Activated CD8-positive, alpha-beta T cell treated with anti-CD3 and anti-CD28 coated beads, Interleukin-2, amount 10 ng/mL, durations not matched to agents 7 days and 5 days (primary cell): Measurements from ENCODE around the gene PLPP1. TPM values are rescaled to one million over a fixed set of nuclear protein-coding genes. Genes with fewer than 3 reads are reported as not detected.
"Not testable (repeated sequence)": the region's sequence is repeated elsewhere in the genome, so short reads cannot be mapped to it uniquely, and the experiment has no call there.

Experiments used
- ATAC-seq: fragments of 150-1000 bp; cut with Tn5 transposase; one replicate; pipeline ENCODE4 v1.10.0; 2021; ENCODE audit warnings: moderate library complexity
- CTCF ChIA-PET: fragments of 350-600 bp; sonication (Branson Sonifier 250); formaldehyde crosslinking; loops from one replicate; lab custom pipeline; 2021; ENCODE audit warnings: antibody characterized with exemption; lab: Charles Lee
- POLR2A ChIA-PET: fragments of 350-600 bp; sonication (Branson Sonifier 250); formaldehyde crosslinking; loops from one replicate; lab custom pipeline; 2021; ENCODE audit warnings: antibody characterized with exemption; lab: Charles Lee
- DNase-seq: peaks from one replicate; pipeline ENCODE4 v3.0.0-alpha.2; 2020
- H3K27ac Mint-ChIP-seq: one replicate; pipeline ENCODE4 v1.8.0; 2021; ENCODE audit warnings: mild to moderate bottlenecking, mixed read lengths
- H3K27me3 Mint-ChIP-seq: one replicate; pipeline ENCODE4 v1.8.0; 2021; ENCODE audit warnings: low read depth, mixed read lengths
- H3K36me3 Mint-ChIP-seq: one replicate; pipeline ENCODE4 v1.8.0; 2021; ENCODE audit warnings: low read depth, mixed read lengths
- H3K4me1 Mint-ChIP-seq: one replicate; pipeline ENCODE4 v1.8.0; 2021; ENCODE audit warnings: low read depth, mixed read lengths
- H3K4me3 Mint-ChIP-seq: one replicate; pipeline ENCODE4 v1.8.0; 2021; ENCODE audit warnings: mild to moderate bottlenecking, mixed read lengths
- H3K9me3 Mint-ChIP-seq: one replicate; pipeline ENCODE4 v1.8.0; 2022; ENCODE audit warnings: mixed read lengths; ENCODE audit not compliant: insufficient read depth
- total RNA-seq, 2 experiments: library from RNA; stranded (reverse); gene quantifications; one replicate each; pipeline ENCODE4 v1.2.3, GENCODE V29; 2021

PLPP1 gene
- total RNA-seq, 2 experiments from 2014 or later: 27.0 to 27.2 TPM

DNA sequence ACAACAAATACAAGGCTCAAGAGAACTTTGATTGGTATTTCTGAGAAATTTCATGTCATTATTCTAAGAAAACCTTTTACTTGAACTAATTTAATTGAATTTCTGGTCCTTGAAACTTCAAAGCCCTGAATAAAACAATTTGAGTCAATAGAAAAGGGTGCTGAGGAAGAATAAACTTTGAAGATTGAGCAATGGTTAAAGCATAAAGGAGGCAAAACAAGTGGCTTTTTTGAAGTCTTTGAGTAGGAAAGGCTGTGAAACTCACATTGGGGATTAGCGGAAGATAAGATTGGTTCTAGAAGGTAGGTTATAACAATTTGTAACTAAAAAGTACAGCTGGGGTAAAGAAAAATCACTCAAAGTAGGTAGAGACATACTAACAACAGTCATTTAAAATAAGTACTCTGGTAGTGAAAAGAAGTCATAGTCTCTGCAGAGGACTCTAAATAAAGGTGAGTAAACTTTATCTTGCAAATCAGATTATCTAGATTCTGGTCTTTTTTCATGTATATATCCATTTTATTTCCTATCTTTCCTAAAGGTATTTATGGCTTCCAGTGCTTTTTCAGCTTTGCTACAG lies 6.4 kb upstream of the PLPP1 start:
- Mint-ChIP-seq H3K4me3 (peak overlapping the region; percentile 61), H3K27me3 (no peaks in the 10 kb centered on the region), H3K4me1 (peaks cover 48% of the 10 kb centered on the region), H3K9me3 (no peaks in the 10 kb centered on the region), H3K27ac (peak overlapping the region; percentile 88), H3K36me3 (no peaks in the 10 kb centered on the region)
- CTCF ChIA-PET: interaction anchor here (1.6 kb wide), 1 partner anchor 20 kb away, joined by 3 read pairs; no protein-coding TSS in a partner anchor
- DNase-seq (no peak), ATAC-seq (peak; percentile 49)
- POLR2A ChIA-PET: no interaction called here

DNA sequence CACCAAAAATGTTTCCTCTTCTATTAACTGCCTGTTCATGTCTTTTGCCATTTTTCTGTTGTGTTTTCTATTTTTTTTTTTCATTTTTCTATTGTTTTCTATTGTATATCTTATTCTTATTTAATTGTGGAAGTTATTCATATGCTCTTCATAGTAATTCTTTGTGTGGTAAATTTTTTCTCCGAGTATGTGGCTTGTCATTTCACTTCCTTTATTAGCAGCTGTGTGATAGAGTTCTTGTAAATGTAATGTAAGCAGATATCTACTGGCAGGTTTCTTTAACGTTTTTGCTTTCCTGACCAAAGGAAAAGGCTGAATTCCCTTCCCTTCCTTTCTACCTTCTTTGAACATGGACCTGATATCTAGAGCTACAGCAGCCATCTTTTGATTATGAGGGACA lies 5.8 kb upstream of the PLPP1 start:
- Mint-ChIP-seq H3K27me3 (no peaks in the 10 kb centered on the region), H3K36me3 (no peaks in the 10 kb centered on the region), H3K27ac (peak overlapping the region; percentile 95), H3K4me1 (peaks cover 54% of the 10 kb centered on the region), H3K9me3 (no peaks in the 10 kb centered on the region), H3K4me3 (peak overlapping the region; percentile 61)
- ATAC-seq (no peak), DNase-seq (no peak)
- POLR2A ChIA-PET: no interaction called here
- CTCF ChIA-PET: interaction anchor here (1.0 to 1.2 kb wide), 2 partner anchors 59 to 63 kb away, joined by 3 to 4 read pairs; no protein-coding TSS in a partner anchor

DNA sequence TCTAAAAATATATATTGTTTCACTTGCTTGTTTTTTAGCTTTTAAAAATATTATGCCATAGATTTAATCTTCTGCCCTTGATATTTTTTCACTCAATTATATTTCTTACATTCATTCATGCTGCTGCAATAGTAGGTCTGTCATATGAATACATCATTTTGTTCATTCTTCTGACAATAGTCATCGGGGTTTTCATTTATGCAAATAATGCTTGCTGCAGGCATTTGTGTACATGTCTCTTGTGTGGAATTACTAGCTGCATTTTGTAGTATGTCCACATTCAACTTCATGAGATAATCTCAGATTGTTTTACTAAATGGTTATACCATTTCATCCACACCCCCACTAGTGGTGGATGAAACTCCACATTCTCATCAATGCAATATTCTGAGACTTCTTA lies 5.3 kb upstream of the PLPP1 start:
- H3K9me3 Mint-ChIP-seq: no peaks in the 10 kb centered on the region
- ATAC-seq: no peak
- POLR2A ChIA-PET: no interaction called here
- H3K27me3 Mint-ChIP-seq: no peaks in the 10 kb centered on the region
- H3K4me3 Mint-ChIP-seq: no peak overlapping the region
- peak overlapping the region; percentile 95 for H3K27ac Mint-ChIP-seq
- H3K36me3 Mint-ChIP-seq: no peaks in the 10 kb centered on the region
- CTCF ChIA-PET: interaction anchor here (1.0 to 1.2 kb wide), 2 partner anchors 60 to 64 kb away, joined by 3 to 4 read pairs; no protein-coding TSS in a partner anchor
- DNase-seq: no peak
- H3K4me1 Mint-ChIP-seq: peaks cover 59% of the 10 kb centered on the region

DNA sequence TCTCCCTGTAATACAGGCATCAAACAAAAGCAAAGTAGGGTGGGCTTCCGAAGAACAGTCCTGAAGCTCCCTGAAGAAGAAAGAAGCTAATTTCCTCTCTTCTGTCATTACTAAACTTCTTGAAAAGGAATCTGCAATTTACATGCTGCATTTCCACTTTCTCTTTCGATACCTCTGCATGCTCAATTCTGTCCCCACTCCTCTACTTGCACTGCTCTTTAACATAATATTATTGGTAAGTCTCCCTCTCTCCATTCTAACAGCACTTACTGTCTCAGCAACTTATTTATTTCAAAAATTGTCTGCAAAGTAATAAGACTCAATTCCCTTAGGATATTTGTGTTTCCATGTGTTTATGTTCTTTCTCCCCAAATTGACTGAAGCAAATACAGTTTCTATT lies 3.9 kb upstream of the PLPP1 start:
- CTCF ChIA-PET: interaction anchor here (0.8 to 1.3 kb wide), 2 partner anchors 9 to 154 kb away, joined by 3 to 6 read pairs; no protein-coding TSS in a partner anchor
- H3K36me3 Mint-ChIP-seq: no peaks in the 10 kb centered on the region

DNA sequence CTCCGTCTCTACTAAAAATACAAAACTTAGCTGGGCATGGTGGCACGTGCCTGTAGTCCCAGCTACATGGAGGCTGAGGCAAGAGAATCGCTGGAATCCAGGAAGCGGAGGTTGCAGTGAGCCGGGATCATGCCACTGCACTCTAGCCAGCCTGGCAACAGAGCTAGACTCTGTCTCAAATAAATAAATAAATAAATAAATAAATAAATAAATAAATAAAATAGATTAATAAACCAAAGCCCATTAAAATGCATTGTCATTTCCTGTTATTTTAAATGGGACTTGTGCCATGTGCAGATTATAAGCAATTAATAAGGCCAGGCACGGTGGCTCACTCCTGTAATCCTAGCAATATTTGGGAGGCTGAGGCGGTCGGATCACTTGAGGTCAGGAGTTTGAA lies 2.6 kb upstream of the PLPP1 start:
- ATAC-seq, H3K36me3 Mint-ChIP-seq, POLR2A ChIA-PET, H3K9me3 Mint-ChIP-seq, H3K27ac Mint-ChIP-seq, H3K27me3 Mint-ChIP-seq, H3K4me3 Mint-ChIP-seq, DNase-seq: not testable (repeated sequence)
- H3K4me1 Mint-ChIP-seq: peaks cover 61% of the 10 kb centered on the region
- CTCF ChIA-PET: interaction anchor here (1.3 kb wide), 1 partner anchor 58 kb away, joined by 4 read pairs; no protein-coding TSS in a partner anchor

More for the DNA sequence above, 3.9 kb upstream of the PLPP1 start:
- Mint-ChIP-seq H3K9me3 (no peaks in the 10 kb centered on the region), H3K27me3 (no peaks in the 10 kb centered on the region), H3K27ac (peak overlapping the region; percentile 55), H3K4me3 (peak overlapping the region; percentile 69), H3K4me1 (peaks cover 58% of the 10 kb centered on the region)
- ATAC-seq (peak; percentile 4), DNase-seq (no peak)
- POLR2A ChIA-PET: no interaction called here

DNA sequence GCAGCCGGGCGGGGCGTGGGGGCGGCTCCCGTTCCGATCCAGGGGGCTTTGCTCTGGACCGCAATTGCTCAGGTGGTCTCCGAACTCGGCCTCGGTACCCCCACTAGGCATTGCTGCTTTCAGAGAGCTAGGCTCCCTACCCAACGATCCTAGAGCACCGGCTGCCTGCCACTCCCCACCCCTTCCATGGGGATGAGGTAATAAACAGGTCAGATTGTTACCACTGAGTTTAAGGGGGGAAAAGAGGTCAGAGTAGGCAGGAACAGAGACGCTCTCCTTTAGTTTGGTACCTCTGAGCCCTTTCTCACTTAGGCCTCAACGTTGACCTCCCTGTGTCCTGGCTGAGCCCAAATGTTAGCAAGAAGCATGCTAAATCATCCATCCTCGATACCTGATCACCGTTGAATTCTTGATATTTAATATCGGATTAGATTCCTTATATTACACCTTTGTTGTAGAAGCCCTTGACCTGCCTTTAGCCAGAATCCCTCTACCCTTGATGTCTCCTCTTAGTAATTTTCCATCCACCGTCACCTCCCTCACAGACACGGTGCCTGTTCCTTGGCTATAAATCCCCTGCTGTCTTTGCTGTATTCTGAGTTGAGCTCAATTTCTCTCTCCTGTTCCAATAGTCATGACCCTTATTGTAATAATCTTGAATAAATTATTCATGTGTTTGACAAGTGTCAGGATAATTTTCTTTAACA lies 588 bp upstream of the PLPP1 start:
- DNase-seq (no peak), ATAC-seq (no peak)
- H3K9me3 Mint-ChIP-seq: no peaks in the 10 kb centered on the region
- peaks cover 16% of the 10 kb centered on the region for H3K36me3 Mint-ChIP-seq
- ChIA-PET POLR2A (interaction anchor here (0.8 to 1.6 kb wide), 4 partner anchors 10 to 228 kb away, joined by 3 to 4 read pairs (median 4); partner anchors contain the start of genes DHX29 and MTREX), CTCF (interaction anchor here (1.0 kb wide), 1 partner anchor 157 kb away, joined by 3 read pairs; no protein-coding TSS in a partner anchor)
- H3K27ac Mint-ChIP-seq: peak overlapping the region; percentile 90
- H3K4me3 Mint-ChIP-seq: peak overlapping the region; percentile 85
- H3K4me1 Mint-ChIP-seq: peaks cover 65% of the 10 kb centered on the region
- no peaks in the 10 kb centered on the region for H3K27me3 Mint-ChIP-seq

DNA sequence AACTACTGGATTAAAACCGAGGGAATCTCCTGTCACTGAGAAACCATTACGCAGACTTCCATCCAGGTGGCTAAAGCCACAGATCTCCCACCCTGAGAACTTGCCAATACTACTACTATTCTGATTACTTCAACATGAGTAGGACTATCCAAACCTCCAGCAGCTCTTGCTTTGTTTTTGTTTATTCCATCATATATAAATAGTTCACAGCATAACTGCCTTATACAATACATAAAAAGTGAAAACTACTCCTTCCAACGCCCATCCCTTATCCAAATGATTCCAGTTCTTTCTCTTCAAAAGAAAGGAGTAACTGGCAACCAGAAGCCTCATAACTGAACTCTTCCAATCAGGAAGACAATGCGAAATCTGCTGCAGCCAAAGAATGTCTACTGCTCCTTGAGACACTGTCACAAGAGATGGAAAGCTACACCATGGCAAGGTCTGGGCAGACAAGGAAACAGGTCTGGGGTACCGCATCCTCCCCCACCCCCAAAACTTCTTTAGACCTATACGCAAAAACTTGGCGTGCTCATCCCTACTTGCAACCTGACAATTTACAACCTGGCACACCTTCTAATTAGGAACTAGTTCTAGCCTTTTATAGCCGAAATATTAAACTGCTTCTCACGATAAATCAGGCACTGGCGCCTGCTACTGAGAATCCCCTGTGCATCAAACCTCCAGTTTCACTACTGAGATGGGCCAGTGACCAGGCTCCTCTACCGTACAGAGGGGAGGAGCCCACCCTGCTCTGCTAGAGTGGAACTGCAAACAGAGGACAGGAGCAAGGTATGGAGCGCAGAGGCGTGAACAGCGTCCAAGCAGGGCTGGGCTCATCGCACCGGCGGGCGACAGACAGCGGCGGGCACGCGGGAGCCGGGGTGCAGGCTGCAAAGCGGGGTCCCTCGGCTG lies 986 bp downstream of the PLPP1 start:
- DNase-seq (peak; percentile 68), ATAC-seq (peak; percentile 60)
- CTCF ChIA-PET: interaction anchor here (0.7 to 1.5 kb wide), 2 partner anchors 147 to 158 kb away, joined by 3 read pairs; no protein-coding TSS in a partner anchor
- no peaks in the 10 kb centered on the region for H3K9me3 Mint-ChIP-seq
- H3K4me3 Mint-ChIP-seq: peak overlapping the region; percentile 85
- POLR2A ChIA-PET: interaction anchor here (0.6 to 1.0 kb wide), 4 partner anchors 8 to 226 kb away, joined by 3 to 4 read pairs (median 4); partner anchors contain the start of gene DHX29
- H3K27me3 Mint-ChIP-seq: no peaks in the 10 kb centered on the region
- peaks cover 20% of the 10 kb centered on the region for H3K36me3 Mint-ChIP-seq
- H3K4me1 Mint-ChIP-seq: peaks cover 59% of the 10 kb centered on the region
- H3K27ac Mint-ChIP-seq: peak overlapping the region; percentile 88

DNA sequence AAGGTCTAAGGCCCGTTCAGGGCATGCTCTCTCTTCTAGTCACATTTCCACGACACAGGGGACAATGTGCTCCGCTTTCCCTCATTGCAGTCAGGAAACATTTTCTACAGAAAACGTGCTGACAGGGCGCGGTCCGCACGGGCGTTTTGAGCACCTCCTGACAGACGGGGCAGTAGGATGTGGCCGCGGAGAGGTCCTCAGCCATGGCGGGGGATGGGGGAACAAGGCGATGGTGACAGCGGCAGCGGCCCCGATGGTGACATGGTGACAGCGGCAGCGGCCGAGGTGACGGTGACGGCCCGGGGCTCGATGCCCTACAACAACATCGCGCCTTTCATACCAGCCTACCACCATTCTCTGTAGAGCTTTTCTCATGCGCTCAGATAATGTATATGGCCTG lies 4.1 kb downstream of the PLPP1 start:
- ATAC-seq (no peak), DNase-seq (no peak)
- POLR2A ChIA-PET: no interaction called here
- no peaks in the 10 kb centered on the region for H3K9me3 Mint-ChIP-seq
- peaks cover 33% of the 10 kb centered on the region for H3K36me3 Mint-ChIP-seq
- CTCF ChIA-PET: no interaction called here
- no peak overlapping the region for H3K4me3 Mint-ChIP-seq
- H3K4me1 Mint-ChIP-seq: peaks cover 42% of the 10 kb centered on the region
- no peaks in the 10 kb centered on the region for H3K27me3 Mint-ChIP-seq
- no peak overlapping the region for H3K27ac Mint-ChIP-seq

DNA sequence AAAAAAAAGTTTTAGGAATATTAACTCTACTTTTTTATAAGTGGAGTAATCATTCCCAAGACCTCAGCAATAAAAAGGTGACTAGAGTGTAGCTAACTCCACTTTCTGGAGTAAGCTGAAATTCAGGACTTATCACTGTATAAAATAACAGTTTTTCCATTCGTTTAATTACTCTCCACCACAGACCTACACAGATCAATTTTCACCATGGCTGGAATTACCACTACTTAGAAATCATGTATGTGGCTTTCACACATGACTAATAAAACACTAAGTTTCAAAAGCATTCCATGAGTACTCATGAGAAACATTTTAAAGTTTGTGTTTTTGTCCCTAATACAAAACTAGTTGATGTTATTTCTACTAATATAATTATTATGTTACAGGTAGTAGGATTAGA lies 9.9 kb downstream of the PLPP1 start:
- Mint-ChIP-seq H3K4me1 (peaks cover 5% of the 10 kb centered on the region), H3K27me3 (no peaks in the 10 kb centered on the region), H3K36me3 (peaks cover 30% of the 10 kb centered on the region), H3K9me3 (no peaks in the 10 kb centered on the region), H3K27ac (no peak overlapping the region), H3K4me3 (no peak overlapping the region)
- no peak for ATAC-seq
- CTCF ChIA-PET: no interaction called here
- DNase-seq: no peak
- POLR2A ChIA-PET: interaction anchor here (1.5 kb wide), 1 partner anchor 10 kb away, joined by 4 read pairs; the partner anchor contains the start of gene PLPP1

DNA sequence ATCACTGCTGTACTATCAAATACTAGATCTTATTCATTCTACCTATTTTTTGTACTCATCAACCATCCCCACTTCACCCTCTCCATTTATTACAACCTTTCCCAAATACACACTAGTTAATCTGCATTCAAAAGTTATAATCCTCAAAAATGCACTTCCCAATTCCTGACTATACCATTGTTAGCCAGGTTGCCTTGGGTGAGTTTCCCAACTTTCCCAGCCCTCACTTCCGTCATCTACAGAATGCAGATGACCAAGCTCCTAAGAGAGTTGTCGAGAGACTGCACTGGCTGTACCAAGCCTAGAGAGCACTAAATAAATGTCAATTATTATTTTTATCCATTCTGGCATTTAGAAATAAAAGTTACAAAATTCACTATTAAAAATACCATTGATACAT lies 11.5 kb downstream of the PLPP1 start:
- CTCF ChIA-PET: interaction anchor here (0.6 kb wide), 1 partner anchor 9 kb away, joined by 3 read pairs; no protein-coding TSS in a partner anchor
- H3K4me1 Mint-ChIP-seq: peaks cover 5% of the 10 kb centered on the region
- POLR2A ChIA-PET: no interaction called here
- no peak overlapping the region for H3K4me3 Mint-ChIP-seq
- no peak for ATAC-seq
- DNase-seq: no peak
- H3K9me3 Mint-ChIP-seq: no peaks in the 10 kb centered on the region
- no peak overlapping the region for H3K27ac Mint-ChIP-seq
- H3K36me3 Mint-ChIP-seq: peaks cover 36% of the 10 kb centered on the region
- no peaks in the 10 kb centered on the region for H3K27me3 Mint-ChIP-seq

DNA sequence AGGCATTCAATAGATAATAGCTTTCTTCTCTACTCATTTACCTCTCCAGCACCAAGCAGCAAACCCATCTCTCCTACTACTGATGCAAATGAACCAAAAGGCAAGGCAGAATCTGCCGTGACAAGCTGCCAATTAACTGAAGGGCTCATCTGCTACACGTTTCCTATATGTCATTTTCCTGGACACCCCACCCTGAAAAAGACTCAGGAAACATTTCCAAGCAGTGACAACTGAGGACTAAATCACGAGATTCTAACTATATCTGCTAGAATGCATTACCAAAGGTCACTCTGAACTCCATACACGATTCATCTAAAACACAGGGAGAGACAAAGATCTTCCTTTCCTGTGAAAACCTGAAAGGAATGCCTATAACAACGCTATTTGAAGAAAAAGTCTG lies 12.9 kb downstream of the PLPP1 start:
- CTCF ChIA-PET: interaction anchor here (0.8 kb wide), 1 partner anchor 10 kb away, joined by 3 read pairs; no protein-coding TSS in a partner anchor
- H3K4me3 Mint-ChIP-seq: no peak overlapping the region
- H3K27ac Mint-ChIP-seq: no peak overlapping the region
- H3K9me3 Mint-ChIP-seq: no peaks in the 10 kb centered on the region
- H3K36me3 Mint-ChIP-seq: peaks cover 35% of the 10 kb centered on the region
- DNase-seq: no peak
- ATAC-seq: no peak
- H3K27me3 Mint-ChIP-seq: no peaks in the 10 kb centered on the region
- POLR2A ChIA-PET: interaction anchor here (0.6 kb wide), 1 partner anchor 1738 kb away, joined by 3 read pairs; no protein-coding TSS in a partner anchor
- H3K4me1 Mint-ChIP-seq: peaks cover 5% of the 10 kb centered on the region
